NCI-H2171 treated with DMSO at 0.1 percent for 48 hours (cell line): ENCODE data around the gene MND1.
"Not testable (repeated sequence)": the region's sequence is repeated elsewhere in the genome, so short reads cannot be mapped to it uniquely, and the experiment has no call there.

Source experiments
- DNase-seq: peaks from one replicate; lab custom pipeline; 2025; lab: John Stamatoyannopoulos, UW

MND1 gene

DNA sequence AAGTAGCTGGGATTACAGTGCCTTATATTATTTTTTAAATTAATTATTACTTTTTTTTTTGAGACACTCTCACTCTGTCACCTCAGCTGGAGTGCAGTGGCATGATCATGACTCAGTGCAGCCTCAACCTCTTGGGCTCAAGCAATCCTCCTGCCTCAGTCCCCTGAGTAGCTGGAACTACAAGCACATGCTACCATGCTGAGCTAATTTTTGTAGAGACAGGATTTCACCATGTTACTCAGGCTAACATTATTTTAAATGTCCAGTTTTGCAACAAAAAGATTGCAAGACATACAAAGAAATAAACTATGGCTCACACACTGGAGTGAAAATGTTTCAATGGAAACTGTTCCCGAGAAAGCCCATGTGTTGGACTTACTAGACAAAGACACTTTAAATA is 59.2 kb downstream of the MND1 start:
- no peak for DNase-seq

DNA sequence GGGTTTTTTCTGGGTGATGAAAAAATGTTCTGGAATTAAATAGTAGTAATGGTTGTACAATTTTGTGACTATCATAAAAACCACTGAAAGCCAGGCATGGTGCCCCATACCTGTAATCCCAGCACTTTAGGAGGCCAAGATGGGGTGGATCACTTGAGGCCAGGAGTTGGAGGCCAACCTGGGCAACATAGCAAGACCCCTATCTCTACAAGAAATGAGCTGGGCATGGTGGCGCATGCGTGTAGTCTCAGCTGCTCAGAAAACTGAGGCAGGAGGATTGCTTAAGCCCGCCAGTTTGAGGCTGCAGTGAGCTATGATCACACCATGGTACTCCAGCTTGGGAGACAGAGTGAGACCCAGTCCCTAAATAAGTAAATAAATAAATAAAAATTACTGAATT is 63.4 kb downstream of the MND1 start:
- DNase-seq: no peak

DNA sequence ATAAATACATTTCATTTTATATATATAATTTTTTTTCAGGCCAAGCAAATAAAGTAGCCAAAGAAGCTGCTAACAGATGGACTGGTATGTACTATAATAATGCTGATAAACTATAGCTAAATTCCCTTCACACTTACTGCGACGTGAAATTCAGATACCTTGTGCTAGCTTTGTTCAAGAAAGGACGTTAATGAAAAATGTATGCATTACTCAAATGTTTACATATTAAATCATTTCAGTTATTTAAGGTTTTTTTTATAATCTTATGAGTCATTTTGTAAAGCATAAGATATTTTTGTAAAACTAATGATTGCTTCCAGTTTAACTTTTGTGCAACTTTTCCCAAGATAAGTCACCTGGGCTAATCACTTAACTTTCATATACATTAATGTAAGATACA is 64.4 kb downstream of the MND1 start:
- DNase-seq: no peak

DNA sequence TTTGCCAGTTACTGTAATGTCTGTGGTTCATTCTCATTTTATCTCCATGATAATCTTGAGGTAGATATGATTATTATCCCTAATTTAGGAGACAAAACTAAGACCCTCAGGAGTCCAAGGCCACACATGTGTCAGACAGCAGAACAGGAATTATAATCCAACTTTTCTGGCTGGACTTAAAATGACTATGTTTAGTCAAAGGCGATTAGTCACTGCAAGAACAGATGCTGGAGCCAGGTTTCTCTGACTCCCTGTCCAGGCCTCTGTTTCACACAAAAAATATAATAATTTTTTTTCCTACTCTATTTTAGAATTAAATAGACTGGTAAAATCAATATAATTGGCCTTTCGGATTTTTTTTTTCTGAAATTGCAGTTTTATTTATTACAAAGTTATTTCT is 64.9 kb downstream of the MND1 start:
- no peak for DNase-seq

DNA sequence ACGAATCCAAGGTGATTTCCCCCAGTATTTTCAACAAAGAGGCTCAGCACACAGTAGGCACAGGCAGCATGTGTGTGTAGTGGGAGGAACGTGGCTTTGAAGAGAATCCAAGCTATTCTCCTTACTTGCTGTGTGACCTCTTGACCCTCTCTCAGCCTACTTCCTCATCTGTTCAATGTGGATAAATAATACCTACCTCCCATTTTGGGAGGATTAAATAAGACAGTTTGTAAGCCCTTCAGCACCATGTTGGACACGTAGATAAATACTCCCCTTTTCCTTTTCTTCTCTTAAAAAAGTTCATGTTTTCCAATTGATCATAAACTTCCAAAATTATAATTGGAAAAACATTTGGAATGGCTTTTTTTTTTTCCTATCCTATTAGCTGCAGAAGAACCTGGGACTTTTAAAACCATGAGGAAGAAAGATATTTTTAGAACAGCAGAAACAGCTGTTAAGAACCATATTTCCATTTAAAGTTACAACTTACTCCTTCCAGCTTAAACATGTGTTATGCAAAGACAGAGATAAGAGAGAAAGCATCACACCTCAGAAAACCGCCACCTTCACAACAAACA is 65.5 kb downstream of the MND1 start:
- DNase-seq: no peak

DNA sequence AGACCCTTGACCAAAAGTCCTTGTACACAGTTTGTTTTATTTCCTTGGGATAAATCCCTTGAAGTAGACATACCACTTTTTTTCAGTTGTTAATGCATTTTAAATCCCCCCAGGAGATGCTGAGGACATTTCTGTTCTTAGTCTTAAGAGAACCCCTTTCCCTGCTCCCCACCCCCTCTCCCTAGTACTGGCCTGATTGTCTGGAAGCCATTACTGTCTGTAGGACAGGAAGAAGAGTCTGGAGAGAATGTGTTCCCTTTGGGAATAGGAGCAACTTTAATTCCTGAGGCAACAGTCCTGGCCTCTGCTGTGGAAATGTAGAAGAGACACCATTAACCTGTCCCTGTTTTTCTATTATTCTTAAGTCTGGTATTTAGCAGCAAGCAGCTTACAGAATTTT is 69.4 kb downstream of the MND1 start:
- DNase-seq: no peak

DNA sequence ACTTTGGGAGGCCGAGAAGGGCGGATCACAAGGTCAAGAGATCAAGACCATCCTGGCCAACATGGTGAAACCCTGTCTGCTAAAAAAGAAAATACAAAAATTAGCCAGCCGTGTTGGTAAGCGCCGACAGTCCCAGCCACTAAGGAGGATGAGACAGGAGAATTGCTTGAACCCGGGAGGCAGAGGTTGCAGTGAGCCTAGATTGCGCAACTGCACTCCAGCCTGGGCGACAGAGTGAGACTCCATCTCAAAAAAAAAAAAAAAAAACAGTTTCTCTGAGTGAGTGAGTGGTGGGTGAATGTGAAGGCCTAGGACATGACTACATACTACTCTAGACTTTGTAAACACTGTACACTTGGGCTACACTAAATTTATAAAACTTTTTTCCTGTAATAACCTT is 72.0 kb downstream of the MND1 start:
- DNase-seq: not testable (repeated sequence)

DNA sequence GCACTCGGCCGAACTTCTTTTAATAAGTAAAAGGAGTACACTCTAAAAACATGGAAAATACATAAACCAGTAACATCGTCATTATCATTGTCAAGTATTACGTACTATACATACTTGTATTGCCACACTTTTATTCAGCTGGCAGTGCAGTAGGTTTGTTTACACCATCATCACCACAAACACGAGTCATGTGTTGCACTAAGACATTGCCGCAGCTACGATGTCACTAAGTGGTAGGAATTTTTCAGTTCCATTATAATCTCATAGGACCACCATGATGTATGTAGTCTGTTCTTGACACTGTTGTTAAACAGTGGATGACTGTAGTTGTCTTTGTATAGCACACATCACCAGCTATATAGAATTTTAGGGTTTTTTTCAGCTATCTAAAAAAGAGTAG is 73.6 kb downstream of the MND1 start:
- DNase-seq: no peak

DNA sequence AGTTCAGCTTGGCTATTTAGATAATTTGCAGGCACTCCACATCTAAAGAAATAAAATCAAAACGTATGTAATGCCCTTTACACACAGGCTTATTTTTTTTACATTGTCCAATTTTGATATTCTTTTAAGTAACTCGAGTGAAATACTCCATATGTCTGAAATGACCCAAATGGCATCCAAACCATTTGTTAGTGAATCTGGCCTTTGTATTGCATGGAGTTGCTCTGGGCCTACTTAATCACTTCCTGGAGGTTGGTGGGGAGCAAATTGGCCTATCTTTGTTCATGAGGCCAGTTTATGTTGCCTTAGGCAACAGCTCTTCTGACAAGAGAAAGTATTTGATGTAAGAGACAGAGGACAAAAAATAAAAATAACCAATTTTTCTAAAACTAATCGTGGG is 74.1 kb downstream of the MND1 start:
- DNase-seq: no peak

DNA sequence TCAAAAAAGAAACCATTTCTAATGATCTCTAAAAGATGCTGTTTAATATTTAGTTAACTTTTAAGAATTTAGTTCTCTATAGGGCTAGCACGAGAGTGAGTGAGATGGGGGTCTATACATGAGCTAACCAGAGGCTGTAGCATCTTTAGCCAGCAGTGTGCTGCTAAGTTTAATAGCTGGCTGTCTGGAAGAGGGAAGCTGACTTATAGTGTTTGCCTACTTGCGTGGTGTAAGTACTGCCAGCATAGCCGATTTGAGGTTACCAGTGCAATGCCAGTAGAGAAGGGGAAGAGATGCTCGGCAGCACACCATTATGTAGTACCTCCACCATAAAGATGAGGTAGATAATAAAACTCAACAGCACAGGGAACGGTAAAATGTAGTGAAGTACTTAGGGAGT is 74.5 kb downstream of the MND1 start:
- DNase-seq: no peak

DNA sequence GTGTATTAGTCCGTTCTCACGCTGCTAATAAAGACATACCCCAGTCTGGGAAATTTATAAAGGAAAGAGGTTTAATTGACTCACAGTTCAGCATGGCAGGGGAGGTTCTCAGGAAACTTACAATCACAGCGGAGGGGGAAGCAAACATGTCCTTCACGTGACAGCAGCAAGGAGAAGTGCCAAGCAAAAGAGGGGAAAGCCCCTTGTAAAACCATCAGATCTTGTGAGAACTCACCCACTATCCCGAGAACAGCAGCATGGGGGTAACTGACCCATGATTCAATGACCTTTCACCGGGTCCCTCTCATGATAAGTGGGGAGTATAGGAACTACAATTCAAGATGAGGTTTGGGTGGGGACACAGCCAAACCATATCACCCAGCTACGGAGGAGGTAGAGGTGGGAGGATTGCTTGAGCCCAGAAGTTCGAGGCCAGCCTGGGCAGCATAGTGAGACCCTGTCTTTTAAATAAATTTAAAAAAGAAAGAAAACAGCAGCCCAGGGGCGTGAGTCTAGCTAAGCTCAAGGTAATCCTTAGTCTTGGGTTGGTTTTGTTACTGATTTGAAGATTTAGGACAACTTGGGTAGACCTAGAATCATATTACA is 75.3 kb downstream of the MND1 start:
- DNase-seq: no peak

DNA sequence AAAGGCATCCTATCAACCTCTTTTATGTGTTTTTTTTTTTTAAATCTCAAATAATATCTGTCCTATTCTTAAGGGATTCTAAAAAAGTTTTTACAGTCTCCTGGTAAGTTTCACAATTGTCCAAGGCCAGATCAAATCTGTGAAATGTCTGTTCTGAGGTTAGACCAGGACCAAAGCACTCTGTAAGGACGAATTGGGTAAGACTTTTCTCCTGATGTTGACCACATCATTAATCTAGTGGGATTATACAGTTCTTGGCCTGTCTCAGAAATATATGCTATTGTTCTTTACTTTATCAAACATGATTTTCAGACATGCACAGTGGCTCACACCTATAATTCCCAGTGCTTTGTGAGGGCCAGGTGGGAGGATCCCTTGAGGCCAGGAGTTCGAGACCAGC is 75.9 kb downstream of the MND1 start:
- no peak for DNase-seq

DNA sequence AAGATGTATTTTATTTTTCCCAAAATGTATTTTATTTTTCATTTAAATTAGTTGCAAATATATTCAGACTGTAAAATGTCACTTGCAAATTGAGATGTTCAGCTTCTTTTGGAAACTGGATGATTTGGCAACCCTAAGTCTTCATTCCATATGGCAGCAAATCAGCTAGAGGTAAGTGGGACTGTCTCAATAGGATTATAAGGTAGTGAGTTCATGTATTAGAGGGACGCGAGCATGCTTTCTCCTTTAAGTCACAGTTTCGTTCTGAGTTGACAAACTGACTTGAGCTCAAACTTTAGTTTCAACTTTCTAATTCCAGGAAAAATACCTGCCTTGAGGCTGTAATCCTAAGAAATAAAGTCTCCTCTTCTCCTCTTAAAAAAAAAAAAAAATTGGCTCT is 77.5 kb downstream of the MND1 start:
- DNase-seq: no peak

DNA sequence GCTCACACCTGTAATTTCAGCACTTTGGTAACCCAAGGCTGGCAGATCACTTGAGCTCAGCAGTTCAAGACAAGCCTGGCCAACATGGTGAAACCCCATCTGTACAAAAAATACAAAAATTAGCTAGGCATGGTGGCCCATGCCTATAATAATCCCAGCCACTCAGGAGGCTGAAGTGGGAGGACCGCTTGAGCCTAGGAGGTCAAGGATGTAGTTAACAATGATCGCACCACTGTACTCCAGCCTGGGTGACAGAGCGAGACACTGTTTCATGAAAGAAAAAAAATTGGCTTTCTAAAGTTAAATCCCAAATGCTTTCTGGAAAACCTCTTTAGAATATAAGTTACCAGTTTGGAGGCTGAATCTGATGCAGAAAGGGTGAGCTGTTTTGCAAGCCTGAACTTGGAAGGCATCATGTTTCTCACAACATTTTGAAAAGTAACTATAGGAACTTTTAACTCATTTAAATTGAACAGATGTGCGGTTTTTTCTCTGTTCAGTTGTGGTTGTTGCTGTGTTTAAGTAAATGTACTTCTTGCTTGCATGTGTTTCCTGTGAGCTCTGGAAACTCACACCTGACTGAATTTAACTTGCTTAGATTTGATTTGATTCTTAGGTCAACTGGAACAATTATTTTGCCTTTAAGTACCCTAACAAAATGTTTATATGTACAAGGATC is 81.9 kb downstream of the MND1 start:
- DNase-seq: peak; percentile 4

DNA sequence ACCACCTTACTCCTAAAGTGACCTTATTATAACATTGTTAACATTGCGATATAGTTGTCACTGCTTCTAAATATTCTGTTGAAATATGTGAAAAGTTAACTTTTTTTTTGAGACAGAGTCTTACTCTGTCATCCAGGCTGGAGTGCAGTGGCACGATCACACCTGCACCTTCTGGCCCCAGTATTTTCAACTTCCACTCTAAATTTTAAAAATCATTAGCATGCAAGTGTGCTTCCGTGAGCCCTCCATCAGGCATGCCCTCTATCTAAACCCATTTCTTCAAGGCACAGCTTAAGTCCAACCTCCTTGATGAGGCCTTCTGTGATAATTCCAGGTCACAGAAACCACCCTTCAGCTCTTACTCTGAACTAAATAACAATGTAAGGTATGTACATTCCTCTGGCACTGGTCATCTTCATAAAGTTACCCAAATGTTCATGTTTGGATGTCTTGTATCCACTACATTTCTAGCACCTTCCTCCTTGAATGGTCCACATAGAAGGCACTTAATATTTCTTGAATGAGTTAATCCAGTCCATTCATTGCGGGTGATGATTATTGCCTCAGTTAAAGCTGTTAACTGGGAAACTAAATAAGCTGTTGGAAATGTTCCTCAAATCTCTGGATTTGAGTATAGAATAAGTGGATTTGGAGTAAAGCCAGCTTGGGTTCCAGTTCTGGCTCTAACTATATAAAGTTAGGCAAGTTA is 83.0 kb downstream of the MND1 start:
- no peak for DNase-seq

DNA sequence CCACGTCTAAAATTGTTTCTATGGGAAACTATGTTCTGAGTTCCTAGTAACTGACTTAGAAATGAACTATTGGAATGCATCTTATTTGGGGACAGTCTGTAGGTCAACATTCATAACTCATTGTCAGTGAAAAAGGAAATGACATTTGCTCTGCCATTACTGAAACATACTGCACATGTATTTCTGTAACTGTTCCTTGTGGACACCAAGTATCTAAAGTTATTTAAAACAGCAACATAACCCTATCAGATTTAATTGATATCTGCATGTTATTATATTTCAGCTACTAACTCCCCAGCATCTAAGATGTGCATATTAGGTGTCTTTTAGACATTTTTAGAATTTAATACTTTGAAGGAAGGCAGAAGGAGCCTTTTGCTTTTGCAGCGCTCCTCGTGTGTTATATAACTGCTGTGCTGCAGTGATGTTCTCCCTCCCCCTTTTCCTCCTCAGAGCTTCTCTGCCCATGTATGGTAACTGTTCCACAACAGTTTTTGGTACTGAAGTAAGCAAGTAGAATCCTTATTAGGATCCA is 84.5 kb downstream of the MND1 start:
- no peak for DNase-seq

DNA sequence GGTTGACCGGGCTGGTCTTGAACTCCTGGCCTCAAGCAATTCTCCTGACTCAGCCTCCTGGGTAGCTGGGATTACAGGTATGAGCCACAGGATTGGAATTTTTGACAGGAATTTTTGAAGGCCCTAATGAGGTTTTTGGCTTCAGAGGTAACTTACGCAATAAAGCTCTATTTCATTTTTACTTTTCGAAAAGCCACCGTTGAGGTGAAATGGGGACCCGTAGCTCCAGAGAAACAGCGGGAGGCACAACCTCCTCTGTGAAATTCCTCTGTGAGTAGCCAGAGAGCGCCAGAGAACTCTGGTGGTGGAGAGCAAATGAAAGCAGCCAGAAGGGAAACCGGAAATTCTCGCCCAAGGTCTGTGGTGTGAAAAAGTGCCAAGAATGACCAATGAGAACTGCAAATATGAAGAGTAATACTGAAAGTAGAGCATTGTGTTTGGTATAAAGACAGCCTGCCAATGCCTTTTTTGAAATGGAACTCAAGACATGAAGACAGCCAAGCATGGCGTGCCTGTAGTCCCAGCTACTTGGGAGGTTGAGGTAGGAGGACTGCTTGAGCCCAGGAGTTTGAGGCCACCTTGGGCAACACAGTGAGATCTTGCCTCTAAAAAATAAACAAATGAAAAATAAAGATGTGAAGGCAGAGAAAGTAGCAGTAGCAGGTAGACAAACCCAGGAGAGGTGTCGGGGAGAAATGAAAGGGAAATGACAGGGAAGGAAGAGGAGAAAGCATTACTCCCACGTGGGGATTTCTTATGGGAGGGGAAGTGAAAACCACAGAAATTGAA is 88.7 kb downstream of the MND1 start:
- no peak for DNase-seq

DNA sequence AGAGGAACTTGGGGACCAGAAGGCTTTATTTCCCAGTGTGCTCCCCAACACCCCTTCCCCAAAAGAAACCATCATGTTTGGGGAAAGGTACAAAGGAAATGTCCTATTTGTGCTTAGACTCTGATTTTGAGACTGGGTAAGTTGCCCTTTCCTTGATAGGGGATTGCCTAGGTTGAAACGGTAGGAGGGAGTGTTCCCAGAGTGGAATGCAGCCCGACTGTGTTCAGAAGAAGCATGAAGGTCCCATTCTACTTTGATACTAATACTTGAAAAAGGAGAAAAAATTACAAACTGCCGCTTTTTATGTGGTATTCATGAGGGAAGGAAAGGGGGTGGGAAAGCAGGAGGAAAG is 89.2 kb downstream of the MND1 start:
- DNase-seq: no peak

DNA sequence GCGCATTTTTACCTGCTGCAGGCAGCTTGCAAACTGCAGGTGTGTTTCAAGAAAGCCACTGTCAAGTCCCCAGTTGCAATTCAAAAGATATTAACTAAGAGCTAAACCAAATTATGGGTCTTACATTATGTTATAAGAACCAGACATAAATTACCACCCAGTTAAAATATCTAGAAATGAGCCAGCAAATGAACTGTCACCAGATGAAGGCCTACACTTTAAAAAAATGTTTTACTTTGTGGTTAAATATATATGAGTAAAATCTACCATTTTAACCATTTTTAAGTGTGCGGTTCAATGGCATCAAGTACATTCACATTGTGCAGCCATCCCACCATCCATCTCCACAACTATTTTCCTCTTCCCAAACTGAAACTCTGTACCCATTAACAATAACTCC is 89.7 kb downstream of the MND1 start:
- DNase-seq: no peak

DNA sequence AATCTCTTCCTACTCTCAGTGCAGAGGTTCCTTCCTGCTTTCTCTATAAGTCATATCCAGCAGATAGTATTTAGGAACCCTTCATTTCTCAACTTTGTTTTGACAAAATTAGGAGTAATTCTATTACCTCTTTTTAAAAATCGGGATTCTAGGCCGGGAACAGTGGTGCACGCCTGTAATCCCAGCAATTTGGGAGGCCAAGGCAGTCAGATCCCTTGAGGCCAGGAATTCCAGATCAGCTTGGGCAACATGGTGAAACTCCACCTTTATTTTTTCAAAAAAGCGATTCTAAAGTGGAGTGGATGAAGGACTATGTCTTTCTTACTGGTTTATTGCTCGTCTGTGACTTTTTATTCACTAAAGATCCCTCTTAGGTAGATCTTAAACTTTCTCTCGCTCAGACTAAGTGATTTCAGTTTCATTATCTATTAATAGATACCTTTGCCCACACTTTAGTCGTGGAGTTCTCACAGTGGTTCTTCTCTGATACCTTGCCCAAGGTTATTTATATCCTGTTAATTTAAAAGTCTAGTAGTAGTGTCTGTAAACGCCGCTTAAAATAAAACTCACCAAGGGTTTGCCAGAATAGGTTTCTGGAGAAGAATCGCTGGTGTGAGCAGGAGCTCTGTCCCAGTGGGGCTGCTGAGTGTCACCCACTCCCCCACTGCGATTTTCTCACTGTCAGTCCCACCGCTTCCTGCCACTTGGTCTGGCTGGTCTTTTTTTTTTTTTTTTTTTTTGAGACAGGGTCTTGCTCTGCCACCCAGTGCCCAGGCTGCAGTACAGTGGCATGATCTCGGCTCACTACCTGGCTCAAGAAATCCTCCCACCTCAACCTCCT is 94.6 kb downstream of the MND1 start:
- no peak for DNase-seq

DNA sequence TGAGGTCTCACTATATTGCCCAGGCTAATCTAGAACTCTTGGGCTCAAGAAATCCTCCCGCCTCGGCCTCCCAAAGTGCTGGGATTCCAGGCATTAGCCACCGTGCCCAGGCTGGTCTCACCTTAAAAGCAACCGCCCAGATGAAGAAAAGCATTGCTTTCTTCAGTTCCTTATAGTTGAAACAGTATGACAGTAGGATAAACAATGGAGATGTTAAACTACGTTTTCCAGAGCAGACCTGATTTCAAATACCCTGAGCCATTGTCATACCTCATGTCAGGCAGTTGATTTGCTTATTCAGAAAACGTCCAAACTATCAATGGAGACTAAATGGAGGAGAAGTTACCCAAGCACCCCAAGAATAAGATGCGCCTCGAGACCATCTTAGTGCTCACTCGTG is 95.3 kb downstream of the MND1 start:
- no peak for DNase-seq
